HepG2 (cell line): ENCODE measurements around the gene NDRG3. TPM values are rescaled to one million over a fixed set of nuclear protein-coding genes. Genes with fewer than 3 reads are reported as not detected.
A peak's percentile ranks its signal among the peaks of the same experiment; 100 is the strongest.

ENCODE experiments used
- ATAC-seq: fragments of 200-7000 bp; cut with Tn5 transposase; 3 replicates; pipeline ENCODE4 v1.9.1; 2020; ENCODE audit warnings: mild to moderate bottlenecking, moderate library complexity
- BruUV-seq: library from RNA; stranded (reverse); fragments of 400-500 nt; replicated peaks from 2 replicates; lab custom pipeline; 2021; lab: Mats Ljungman, UMichigan
- CTCF ChIA-PET: fragments of 300-600 bp; formaldehyde crosslinking; extraction: SDS; loops from one replicate; lab custom pipeline; 2021; ENCODE audit warnings: low total read pairs, inconsistent platforms, low intra/inter-chr PET ratio; lab: Yijun Ruan, JAX
- POLR2A ChIA-PET: fragments of 350-600 bp; sonication (Branson Sonifier 250); formaldehyde crosslinking; loops from one replicate; lab custom pipeline; 2020; ENCODE audit warnings: antibody characterized with exemption, inconsistent platforms; lab: Yijun Ruan, JAX
- DNase-seq: peaks from one replicate; pipeline ENCODE4 v3.0.0-alpha.2; 2015; ENCODE audit warnings: low spot score
- FAIRE-seq: peaks from 3 replicates; lab custom pipeline; 2011; peaks lifted over from hg19 to GRCh38; lab: Jason Lieb, UNC
- H2AFZ ChIP-seq: one replicate; pipeline ENCODE4 v1.6.1; 2011; ENCODE audit warnings: low read length, inconsistent platforms
- H3K27ac ChIP-seq: fragments of 300-600 bp; 3 replicates; pipeline ENCODE4 v1.8.0; 2011; ENCODE audit warnings: mixed run types, mild to moderate bottlenecking, mixed read lengths, low read length, inconsistent platforms; ENCODE audit not compliant: insufficient read depth; ENCODE audit errors: extremely low read length
- H3K27me3 ChIP-seq, 2 experiments: fragments of 200-600 bp in 1 of 2; 2 replicates in 1 of 2; 3 replicates in 1 of 2; pipeline versions ENCODE4 v1.6.0 to v1.8.0; 2011; ENCODE audit warnings: low read length in 2 of 2, mild to moderate bottlenecking in 2 of 2, moderate library complexity in 2 of 2, inconsistent platforms in 1 of 2; ENCODE audit not compliant: insufficient read depth in 2 of 2, control insufficient read depth in 1 of 2
- H3K36me3 ChIP-seq, 2 experiments: fragments of 200-600 bp in 1 of 2; replicated peaks in 1 of 2; 2 replicates in 1 of 2; 3 replicates in 1 of 2; pipeline versions ENCODE4 v1.5.1 to v1.8.0; 2011; ENCODE audit warnings: low read length in 2 of 2, inconsistent platforms in 1 of 2; ENCODE audit not compliant: insufficient read depth in 2 of 2, control insufficient read depth in 1 of 2
- H3K4me1 ChIP-seq: 2 replicates; pipeline ENCODE4 v1.5.1; 2012; ENCODE audit warnings: low read length, inconsistent platforms; ENCODE audit not compliant: insufficient read depth
- H3K4me2 ChIP-seq: 2 replicates; pipeline ENCODE4 v1.6.0; 2011; ENCODE audit warnings: low read depth, low read length, inconsistent platforms
- H3K4me3 ChIP-seq, 3 experiments: fragments of 200-600 bp in 1 of 3; sonication (generic), shearing (Covaris generic) in 1 of 3; replicated peaks in 1 of 3; 2 replicates each; pipeline ENCODE4 v1.5.1; 2011 to 2016; ENCODE audit warnings: low read length in 3 of 3, inconsistent platforms in 2 of 3, low read depth in 2 of 3, mild to moderate bottlenecking in 2 of 3, control low read depth in 1 of 3, mixed read lengths in 1 of 3; ENCODE audit not compliant: insufficient read depth in 1 of 3
- H3K79me2 ChIP-seq: one replicate; pipeline ENCODE4 v1.6.1; 2011; ENCODE audit warnings: low read length, inconsistent platforms; ENCODE audit not compliant: insufficient read depth
- H3K9ac ChIP-seq: 2 replicates; pipeline ENCODE4 v1.6.0; 2011; ENCODE audit warnings: mild to moderate bottlenecking, low read depth, low read length, inconsistent platforms; ENCODE audit not compliant: insufficient read depth
- H3K9me3 ChIP-seq: 2 replicates; pipeline ENCODE4 v1.5.1; 2012; ENCODE audit warnings: mild to moderate bottlenecking, low read length
- H4K20me1 ChIP-seq: 2 replicates; pipeline ENCODE4 v1.6.0; 2011; ENCODE audit warnings: inconsistent platforms, mild to moderate bottlenecking, low read length, moderate library complexity; ENCODE audit not compliant: insufficient read depth
- ATF1 ChIP-seq: IDR thresholded peaks from 2 replicates; pipeline ENCODE4 v1.6.1; 2016; ENCODE audit warnings: mild to moderate bottlenecking, control low read depth
- ATM ChIP-seq: fragments of 450-650 bp; IDR thresholded peaks from 2 replicates; pipeline ENCODE4 v1.7.1; 2017; ENCODE audit warnings: mild to moderate bottlenecking, borderline replicate concordance
- HMGXB3 ChIP-seq: sonication (generic); formaldehyde crosslinking; IDR thresholded peaks from 2 replicates; pipeline ENCODE4 v1.4.0; 2020; ENCODE audit warnings: missing genetic modification reagents, borderline replicate concordance
- NFE2L1 ChIP-seq: sonication (generic); formaldehyde crosslinking; IDR thresholded peaks from 2 replicates; pipeline ENCODE4 v1.4.0; 2020; ENCODE audit warnings: missing genetic modification reagents, mild to moderate bottlenecking, borderline replicate concordance
- POLR2A ChIP-seq, 2 experiments: IDR thresholded peaks; 2 replicates each; pipeline ENCODE4 v1.6.1; 2011; ENCODE audit warnings: low read depth in 2 of 2, low read length in 2 of 2, mild to moderate bottlenecking in 1 of 2, moderate library complexity in 1 of 2; ENCODE audit not compliant: insufficient read depth in 1 of 2
- ZBTB38 ChIP-seq: sonication (generic); formaldehyde crosslinking; IDR thresholded peaks from 2 replicates; pipeline ENCODE4 v1.5.1; 2020; ENCODE audit warnings: mild to moderate bottlenecking, missing genetic modification reagents
- ZNF253 ChIP-seq: sonication (generic); formaldehyde crosslinking; IDR thresholded peaks from 2 replicates; pipeline ENCODE4 v1.8.0; 2022; ENCODE audit warnings: mild to moderate bottlenecking, missing genetic modification reagents, borderline replicate concordance
- ZNF451 ChIP-seq: sonication (generic); formaldehyde crosslinking; IDR thresholded peaks from 2 replicates; pipeline ENCODE4 v1.5.0; 2020; ENCODE audit warnings: mild to moderate bottlenecking, missing genetic modification reagents
- ZNF737 ChIP-seq: sonication (generic); formaldehyde crosslinking; IDR thresholded peaks from 2 replicates; pipeline ENCODE4 v1.5.0; 2020; ENCODE audit warnings: missing genetic modification reagents, mild to moderate bottlenecking, borderline replicate concordance
- WGBS: methylation state at CpG from one replicate; pipeline ENCODE4 v1.1.6; 2017; ENCODE audit warnings: low lambda C conversion rate; 5-methylcytosine and 5-hydroxymethylcytosine counted together
- in situ Hi-C: cut with HindIII; loops from 2 replicates; pipeline ENCODE4 v1.10.0; 2017; ENCODE audit warnings: low pct_unique_long_range_greater_than_20kb; ENCODE audit not compliant: extremely low pct_ligation_motif_present
- intact Hi-C: fragments of 100-400 bp; cut with micrococcal nuclease; formaldehyde crosslinking; loops from one replicate; pipeline ENCODE4 v1.10.0; 2022; ENCODE audit not compliant: unreplicated experiment
- polyA plus RNA-seq, 8 experiments: library from polyadenylated mRNA; depleted of rRNA in 3 of 8; stranded (reverse) in 7 of 8; unstranded in 1 of 8; fragments of >200 nt; fragmentation: Illumina TruSeq in 4 of 8; extraction: Trizol in 4 of 8; gene quantifications; 2 replicates each; pipeline versions ENCODE4 v1.2.1 to v1.2.3, GENCODE V29; 2011 to 2016; ENCODE audit warnings: low read depth in 4 of 8, missing spikeins in 1 of 8, mixed read lengths in 1 of 8; ENCODE audit not compliant: insufficient read depth in 1 of 8
- total RNA-seq, 5 experiments: library from RNA; depleted of rRNA; stranded (reverse); fragments of >200 nt; fragmentation: Illumina TruSeq; extraction: Trizol; gene quantifications; 2 replicates each; pipeline ENCODE4 v1.2.3, GENCODE V29; 2016; ENCODE audit warnings: low read depth in 1 of 5

Gene NDRG3
- total and polyA plus RNA-seq, 2 of the 13 experiments (the other 11 are each of a cell fraction or from before 2014, with no cell fraction given) = 36.0 to 40.5 TPM

- DNase-seq = no peak
- Histone ChIP-seq H3K36me3 (no peaks in the 10 kb centered on the region), H3K27me3 (no peaks in the 10 kb centered on the region), H3K4me1 (peaks cover 30% of the 10 kb centered on the region), H3K9ac (no peak overlapping the region), H3K4me2 (no peak overlapping the region), H4K20me1 (no peaks in the 10 kb centered on the region), H2AFZ (no peak overlapping the region)
- POLR2A ChIA-PET = interaction anchor here (0.9 to 5.5 kb wide), 5 partner anchors 10 to 28 kb away, joined by 3 to 54 read pairs (median 4); partner anchors contain the start of genes RAB5IF and SLA2
- no peak for ATAC-seq
- FAIRE-seq = no peak
- TF ChIP-seq ZBTB38 (CRISPR knock-in tag) = 0 out of 2 replicates have a peak, but pooled peaks have one; percentile 39
- TF ChIP-seq ZNF253 (CRISPR knock-in tag) = no peak
- no peak for TF ChIP-seq HMGXB3
- no peak for TF ChIP-seq ZNF737 (CRISPR knock-in tag)
- TF ChIP-seq ZNF451 (CRISPR knock-in tag) = no peak
- TF ChIP-seq NFE2L1 (CRISPR knock-in tag) = 0 out of 2 replicates have a peak, but pooled peaks have one; percentile 39
- TF ChIP-seq POLR2A (IDR thresholded peaks at IDR 0.05; ENCODE audit: insufficient read depth in 1 of 2, low read depth in 2 of 2, low read length in 2 of 2) = no peak
- no peak for TF ChIP-seq ATF1 (CRISPR knock-in tag)
- no peak for TF ChIP-seq ATM
- TF ChIP-seq, all 625 proteins: peak for 2
- in situ Hi-C loops (no loop called here), intact Hi-C loops (no loop called here)
- no peaks in the 10 kb centered on the region for H3K9me3 ChIP-seq
- whole genome bisulfite sequencing = 88% methylated on average over 11 of the region's 11 CpGs
- H3K79me2 ChIP-seq = no peaks in the 10 kb centered on the region
- H3K4me3 ChIP-seq = no peak overlapping the region
- H3K27ac ChIP-seq = no peak overlapping the region
- no TSS peak for BruUV-seq
- CTCF ChIA-PET = no interaction called here
Observed at GRCh38 chr20:36634342-36634741, 111.5 kb downstream of the NDRG3 start.
